HG02852 (cell line): Measurements from ENCODE around the gene SLC4A11.

Experiments
- ATAC-seq: cut with Tn5 transposase; IDR thresholded peaks from one replicate; pipeline ENCODE4 v1.9.1; 2021; ENCODE audit warnings: mild to moderate bottlenecking, moderate library complexity; ENCODE audit not compliant: unreplicated experiment

The SLC4A11 gene

GRCh38 chr20:3247638-3248037 lies 8.6 kb upstream of the SLC4A11 start:
- ATAC-seq, result no peak

- no peak for ATAC-seq
These were observed 7.7 kb upstream of the SLC4A11 start for GRCh38 chr20:3246682-3247081.

- no peak for ATAC-seq
These were observed 6.7 kb upstream of the SLC4A11 start for GRCh38 chr20:3245711-3246110.

- ATAC-seq, result no peak
These were observed 6.2 kb upstream of the SLC4A11 start for GRCh38 chr20:3245156-3245555.

GRCh38 chr20:3244613-3245012 lies 5.6 kb upstream of the SLC4A11 start:
- no peak for ATAC-seq

GRCh38 chr20:3243718-3244358 lies 4.8 kb upstream of the SLC4A11 start:
- ATAC-seq, result no peak

- no peak for ATAC-seq
These were observed 3.2 kb upstream of the SLC4A11 start for GRCh38 chr20:3242172-3242692.

GRCh38 chr20:3240776-3241363 lies 1.9 kb upstream of the SLC4A11 start:
- no peak for ATAC-seq

GRCh38 chr20:3239867-3240775 lies 1.1 kb upstream of the SLC4A11 start:
- no peak for ATAC-seq

- peak; percentile 37 for ATAC-seq
These were observed 369 bp downstream of the SLC4A11 start for GRCh38 chr20:3238616-3239025.

GRCh38 chr20:3237958-3238615 lies 903 bp downstream of the SLC4A11 start:
- ATAC-seq, result peak; percentile 6

- no peak for ATAC-seq
These were observed 1.7 kb downstream of the SLC4A11 start for GRCh38 chr20:3237011-3237957.

- no peak for ATAC-seq
These were observed 3.2 kb downstream of the SLC4A11 start for GRCh38 chr20:3235666-3236324.

- ATAC-seq, result no peak
These were observed 4.9 kb downstream of the SLC4A11 start for GRCh38 chr20:3233991-3234498.

GRCh38 chr20:3233131-3233990 lies 5.6 kb downstream of the SLC4A11 start:
- no peak for ATAC-seq

GRCh38 chr20:3231889-3232588 lies 7.0 kb downstream of the SLC4A11 start:
- ATAC-seq, result no peak

- no peak for ATAC-seq
These were observed 7.9 kb downstream of the SLC4A11 start for GRCh38 chr20:3231116-3231515.

- no peak for ATAC-seq
These were observed 9.2 kb downstream of the SLC4A11 start for GRCh38 chr20:3229798-3230197.
